GM23338 (cell line): ENCODE data around the gene AQP7. TPM values are rescaled to one million over a fixed set of nuclear protein-coding genes. Genes with fewer than 3 reads are reported as not detected.

ENCODE experiments used
- ATAC-seq: fragments of 200-7000 bp; cut with Tn5 transposase; 3 replicates; pipeline ENCODE4 v1.9.1; 2020
- DNase-seq: peaks from one replicate; pipeline ENCODE4 v3.0.0-alpha.2; 2015; ENCODE audit warnings: low spot score
- H2AFZ ChIP-seq: fragments of 200-600 bp; sonication (generic); 2 replicates; pipeline ENCODE4 v1.8.0; 2016; ENCODE audit warnings: antibody characterized with exemption, mild to moderate bottlenecking, moderate library complexity
- H3F3A ChIP-seq: fragments of 200-600 bp; sonication (generic); replicated peaks from 2 replicates; pipeline ENCODE4 v1.8.0; 2017; ENCODE audit warnings: antibody characterized with exemption, mixed run types, low read depth
- H3K27ac ChIP-seq: fragments of 200-600 bp; sonication (generic); 2 replicates; pipeline ENCODE4 v1.6.1; 2016; ENCODE audit warnings: low read depth
- H3K27me3 ChIP-seq: fragments of 200-600 bp; sonication (generic); 2 replicates; pipeline ENCODE4 v1.8.0; 2016; ENCODE audit warnings: mild to moderate bottlenecking, mixed run types, moderate library complexity; ENCODE audit not compliant: insufficient read depth
- H3K36me3 ChIP-seq: fragments of 200-600 bp; sonication (generic); 2 replicates; pipeline ENCODE4 v1.8.0; 2016; ENCODE audit warnings: mild to moderate bottlenecking; ENCODE audit not compliant: insufficient read depth
- H3K4me1 ChIP-seq: fragments of 200-600 bp; sonication (generic); 2 replicates; pipeline ENCODE4 v1.8.0; 2016; ENCODE audit warnings: mild to moderate bottlenecking, moderate library complexity; ENCODE audit not compliant: insufficient read depth
- H3K4me2 ChIP-seq: fragments of 200-600 bp; sonication (generic); 2 replicates; pipeline ENCODE4 v1.7.1; 2017; ENCODE audit warnings: mixed run types
- H3K4me3 ChIP-seq: fragments of 200-600 bp; sonication (generic); 2 replicates; pipeline ENCODE4 v1.6.1; 2016; ENCODE audit warnings: mixed run types
- H3K79me2 ChIP-seq: fragments of 200-600 bp; sonication (generic); replicated peaks from 2 replicates; pipeline ENCODE4 v1.8.0; 2017; ENCODE audit warnings: mild to moderate bottlenecking; ENCODE audit not compliant: insufficient read depth
- H3K9me2 ChIP-seq: fragments of 200-600 bp; sonication (generic); 2 replicates; pipeline ENCODE4 v1.8.0; 2017; ENCODE audit not compliant: insufficient read depth
- H4K20me1 ChIP-seq: fragments of 200-600 bp; sonication (generic); replicated peaks from 2 replicates; pipeline ENCODE4 v1.8.0; 2017; ENCODE audit warnings: mild to moderate bottlenecking; ENCODE audit not compliant: insufficient read depth
- H3K27ac Mint-ChIP-seq: 2 replicates; pipeline ENCODE4 v1.8.0; 2020; ENCODE audit warnings: inconsistent platforms, mild to moderate bottlenecking, moderate library complexity, mixed read lengths
- H3K27me3 Mint-ChIP-seq: 3 replicates; pipeline ENCODE4 v1.8.0; 2022; ENCODE audit warnings: low read depth, mild to moderate bottlenecking, moderate library complexity, mixed read lengths, inconsistent platforms; ENCODE audit not compliant: insufficient read depth, poor library complexity
- H3K36me3 Mint-ChIP-seq: 3 replicates; pipeline ENCODE4 v1.8.0; 2021; ENCODE audit warnings: low read depth, mild to moderate bottlenecking, inconsistent platforms, moderate library complexity, mixed read lengths
- H3K4me1 Mint-ChIP-seq: 3 replicates; pipeline ENCODE4 v1.8.0; 2020; ENCODE audit warnings: mild to moderate bottlenecking, inconsistent platforms, mixed read lengths
- H3K4me3 Mint-ChIP-seq: 3 replicates; pipeline ENCODE4 v1.8.0; 2021; ENCODE audit warnings: moderate library complexity, mild to moderate bottlenecking, inconsistent platforms, mixed read lengths
- H3K9me3 Mint-ChIP-seq: 3 replicates; pipeline ENCODE4 v1.8.0; 2020; ENCODE audit warnings: moderate library complexity, mild to moderate bottlenecking, inconsistent platforms, mixed read lengths
- CREB1 ChIP-seq: fragments of 250-450 bp; sonication (Bioruptor Pico); IDR thresholded peaks from 2 replicates; pipeline ENCODE4 v1.5.0; 2020; ENCODE audit warnings: low read depth, mild to moderate bottlenecking, moderate library complexity
- ETS1 ChIP-seq: IDR thresholded peaks from 2 replicates; pipeline ENCODE4 v1.6.1; 2016; ENCODE audit warnings: antibody characterized with exemption
- EZH2 ChIP-seq: fragments of 200-600 bp; sonication (generic); IDR thresholded peaks from one replicate; pipeline ENCODE4 v1.8.0; 2017; ENCODE audit warnings: antibody characterized with exemption, mild to moderate bottlenecking, low read depth; ENCODE audit not compliant: unreplicated experiment
- JUNB ChIP-seq: IDR thresholded peaks from one replicate; pipeline ENCODE4 v1.6.1; 2016; ENCODE audit warnings: antibody characterized with exemption; ENCODE audit not compliant: unreplicated experiment
- NANOG ChIP-seq: IDR thresholded peaks from 2 replicates; pipeline ENCODE4 v1.6.1; 2016; ENCODE audit warnings: antibody characterized with exemption, borderline replicate concordance
- POLR2AphosphoS5 ChIP-seq: IDR thresholded peaks from 2 replicates; pipeline ENCODE4 v1.6.1; 2016; ENCODE audit warnings: antibody characterized with exemption, low read depth
- STAT1 ChIP-seq: IDR thresholded peaks from one replicate; pipeline ENCODE4 v1.6.1; 2016; ENCODE audit warnings: antibody characterized with exemption; ENCODE audit not compliant: unreplicated experiment
- polyA plus RNA-seq: library from polyadenylated mRNA; unstranded; fragments of >200 nt; fragmentation: Nextera tagmentation; extraction: Ambion mirVana; gene quantifications from 2 replicates; pipeline ENCODE4 v1.2.1, GENCODE V29; 2016
- total RNA-seq: library from RNA; depleted of rRNA; stranded (reverse); fragments of >200 nt; shearing (Covaris generic); gene quantifications from 2 replicates; pipeline ENCODE4 v1.2.3, GENCODE V29; 2014
- TF ChIP-seq, protein P1 (sequence below): fragments of 250-450 bp; sonication (Bioruptor Pico); IDR thresholded peaks from 2 replicates; pipeline ENCODE4 v1.5.0; 2020; ENCODE audit warnings: mild to moderate bottlenecking, moderate library complexity
- TF ChIP-seq, protein P2 (sequence below), 2 experiments: fragments of 200-600 bp in 1 of 2; sonication (generic) in 1 of 2; conservative IDR thresholded peaks; 2 replicates each; pipeline versions ENCODE4 v1.5.1 to v1.6.1; 2016 to 2017; ENCODE audit warnings: antibody characterized with exemption in 2 of 2, low read depth in 2 of 2, mild to moderate bottlenecking in 2 of 2, moderate library complexity in 1 of 2

The AQP7 gene
- total and polyA plus RNA-seq, 2 experiments from 2014 or later: not detected

DNA sequence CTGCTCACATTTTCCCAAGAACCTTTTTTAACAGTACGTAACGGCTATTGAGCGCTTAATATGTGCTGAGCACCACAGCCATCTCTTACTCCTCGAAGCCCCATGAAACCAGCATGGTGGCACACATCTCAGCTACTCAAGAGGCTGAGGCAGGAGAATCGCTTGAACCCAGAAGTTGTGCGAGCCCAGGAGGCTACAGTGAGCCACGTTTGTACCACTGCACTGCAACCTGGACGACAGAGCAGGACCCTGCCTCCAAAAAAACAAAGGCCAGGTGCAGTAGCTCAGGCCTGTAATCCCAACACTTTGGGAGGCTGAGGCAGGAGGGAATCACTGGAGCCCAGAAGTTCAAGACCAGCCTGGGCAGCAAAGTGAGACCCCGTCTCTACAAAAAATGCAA is 28.2 kb downstream of the AQP7 start:
- Mint-ChIP-seq H3K9me3 (no peaks in the 10 kb centered on the region; the same call in 2 of the 3 replicates), H3K27me3 (peaks cover 14% of the 10 kb centered on the region), H3K4me3 (no peak overlapping the region), H3K36me3 (peaks cover 10% of the 10 kb centered on the region), H3K4me1 (peaks cover 28% of the 10 kb centered on the region), H3K27ac (no peak overlapping the region)
- ATAC-seq: no peak
- Histone ChIP-seq H3K79me2 (no peaks in the 10 kb centered on the region), H3K27ac (no peak overlapping the region), H3K36me3 (no peaks in the 10 kb centered on the region), H3K9me2 (no peaks in the 10 kb centered on the region), H3K4me1 (no peaks in the 10 kb centered on the region; the same call in 1 of the 2 replicates), H2AFZ (no peak overlapping the region), H3K4me3 (no peak overlapping the region), H3K4me2 (no peak overlapping the region), H3K27me3 (no peaks in the 10 kb centered on the region), H3F3A (no peaks in the 10 kb centered on the region), H4K20me1 (no peaks in the 10 kb centered on the region; the same call in 1 of the 2 replicates)
- no peak for TF ChIP-seq POLR2AphosphoS5
- TF ChIP-seq CREB1 (CRISPR knock-in tag): no peak
- TF ChIP-seq, protein P1, sequence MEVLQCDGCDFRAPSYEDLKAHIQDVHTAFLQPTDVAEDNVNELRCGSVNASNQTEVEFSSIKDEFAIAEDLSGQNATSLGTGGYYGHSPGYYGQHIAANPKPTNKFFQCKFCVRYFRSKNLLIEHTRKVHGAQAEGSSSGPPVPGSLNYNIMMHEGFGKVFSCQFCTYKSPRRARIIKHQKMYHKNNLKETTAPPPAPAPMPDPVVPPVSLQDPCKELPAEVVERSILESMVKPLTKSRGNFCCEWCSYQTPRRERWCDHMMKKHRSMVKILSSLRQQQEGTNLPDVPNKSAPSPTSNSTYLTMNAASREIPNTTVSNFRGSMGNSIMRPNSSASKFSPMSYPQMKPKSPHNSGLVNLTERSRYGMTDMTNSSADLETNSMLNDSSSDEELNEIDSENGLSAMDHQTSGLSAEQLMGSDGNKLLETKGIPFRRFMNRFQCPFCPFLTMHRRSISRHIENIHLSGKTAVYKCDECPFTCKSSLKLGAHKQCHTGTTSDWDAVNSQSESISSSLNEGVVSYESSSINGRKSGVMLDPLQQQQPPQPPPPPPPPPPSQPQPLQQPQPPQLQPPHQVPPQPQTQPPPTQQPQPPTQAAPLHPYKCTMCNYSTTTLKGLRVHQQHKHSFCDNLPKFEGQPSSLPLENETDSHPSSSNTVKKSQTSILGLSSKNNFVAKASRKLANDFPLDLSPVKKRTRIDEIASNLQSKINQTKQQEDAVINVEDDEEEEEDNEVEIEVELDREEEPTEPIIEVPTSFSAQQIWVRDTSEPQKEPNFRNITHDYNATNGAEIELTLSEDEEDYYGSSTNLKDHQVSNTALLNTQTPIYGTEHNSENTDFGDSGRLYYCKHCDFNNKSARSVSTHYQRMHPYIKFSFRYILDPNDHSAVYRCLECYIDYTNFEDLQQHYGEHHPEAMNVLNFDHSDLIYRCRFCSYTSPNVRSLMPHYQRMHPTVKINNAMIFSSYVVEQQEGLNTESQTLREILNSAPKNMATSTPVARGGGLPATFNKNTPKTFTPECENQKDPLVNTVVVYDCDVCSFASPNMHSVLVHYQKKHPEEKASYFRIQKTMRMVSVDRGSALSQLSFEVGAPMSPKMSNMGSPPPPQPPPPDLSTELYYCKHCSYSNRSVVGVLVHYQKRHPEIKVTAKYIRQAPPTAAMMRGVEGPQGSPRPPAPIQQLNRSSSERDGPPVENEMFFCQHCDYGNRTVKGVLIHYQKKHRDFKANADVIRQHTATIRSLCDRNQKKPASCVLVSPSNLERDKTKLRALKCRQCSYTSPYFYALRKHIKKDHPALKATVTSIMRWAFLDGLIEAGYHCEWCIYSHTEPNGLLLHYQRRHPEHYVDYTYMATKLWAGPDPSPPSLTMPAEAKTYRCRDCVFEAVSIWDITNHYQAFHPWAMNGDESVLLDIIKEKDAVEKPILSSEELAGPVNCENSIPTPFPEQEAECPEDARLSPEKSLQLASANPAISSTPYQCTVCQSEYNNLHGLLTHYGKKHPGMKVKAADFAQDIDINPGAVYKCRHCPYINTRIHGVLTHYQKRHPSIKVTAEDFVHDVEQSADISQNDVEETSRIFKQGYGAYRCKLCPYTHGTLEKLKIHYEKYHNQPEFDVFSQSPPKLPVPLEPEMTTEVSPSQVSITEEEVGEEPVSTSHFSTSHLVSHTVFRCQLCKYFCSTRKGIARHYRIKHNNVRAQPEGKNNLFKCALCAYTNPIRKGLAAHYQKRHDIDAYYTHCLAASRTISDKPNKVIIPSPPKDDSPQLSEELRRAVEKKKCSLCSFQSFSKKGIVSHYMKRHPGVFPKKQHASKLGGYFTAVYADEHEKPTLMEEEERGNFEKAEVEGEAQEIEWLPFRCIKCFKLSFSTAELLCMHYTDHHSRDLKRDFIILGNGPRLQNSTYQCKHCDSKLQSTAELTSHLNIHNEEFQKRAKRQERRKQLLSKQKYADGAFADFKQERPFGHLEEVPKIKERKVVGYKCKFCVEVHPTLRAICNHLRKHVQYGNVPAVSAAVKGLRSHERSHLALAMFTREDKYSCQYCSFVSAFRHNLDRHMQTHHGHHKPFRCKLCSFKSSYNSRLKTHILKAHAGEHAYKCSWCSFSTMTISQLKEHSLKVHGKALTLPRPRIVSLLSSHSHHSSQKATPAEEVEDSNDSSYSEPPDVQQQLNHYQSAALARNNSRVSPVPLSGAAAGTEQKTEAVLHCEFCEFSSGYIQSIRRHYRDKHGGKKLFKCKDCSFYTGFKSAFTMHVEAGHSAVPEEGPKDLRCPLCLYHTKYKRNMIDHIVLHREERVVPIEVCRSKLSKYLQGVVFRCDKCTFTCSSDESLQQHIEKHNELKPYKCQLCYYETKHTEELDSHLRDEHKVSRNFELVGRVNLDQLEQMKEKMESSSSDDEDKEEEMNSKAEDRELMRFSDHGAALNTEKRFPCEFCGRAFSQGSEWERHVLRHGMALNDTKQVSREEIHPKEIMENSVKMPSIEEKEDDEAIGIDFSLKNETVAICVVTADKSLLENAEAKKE (CRISPR knock-in tag): no peak
- no peak for TF ChIP-seq NANOG
- TF ChIP-seq STAT1: no peak
- no peak for TF ChIP-seq ETS1
- TF ChIP-seq EZH2: no peak
- no peak for TF ChIP-seq JUNB
- TF ChIP-seq, protein P2, sequence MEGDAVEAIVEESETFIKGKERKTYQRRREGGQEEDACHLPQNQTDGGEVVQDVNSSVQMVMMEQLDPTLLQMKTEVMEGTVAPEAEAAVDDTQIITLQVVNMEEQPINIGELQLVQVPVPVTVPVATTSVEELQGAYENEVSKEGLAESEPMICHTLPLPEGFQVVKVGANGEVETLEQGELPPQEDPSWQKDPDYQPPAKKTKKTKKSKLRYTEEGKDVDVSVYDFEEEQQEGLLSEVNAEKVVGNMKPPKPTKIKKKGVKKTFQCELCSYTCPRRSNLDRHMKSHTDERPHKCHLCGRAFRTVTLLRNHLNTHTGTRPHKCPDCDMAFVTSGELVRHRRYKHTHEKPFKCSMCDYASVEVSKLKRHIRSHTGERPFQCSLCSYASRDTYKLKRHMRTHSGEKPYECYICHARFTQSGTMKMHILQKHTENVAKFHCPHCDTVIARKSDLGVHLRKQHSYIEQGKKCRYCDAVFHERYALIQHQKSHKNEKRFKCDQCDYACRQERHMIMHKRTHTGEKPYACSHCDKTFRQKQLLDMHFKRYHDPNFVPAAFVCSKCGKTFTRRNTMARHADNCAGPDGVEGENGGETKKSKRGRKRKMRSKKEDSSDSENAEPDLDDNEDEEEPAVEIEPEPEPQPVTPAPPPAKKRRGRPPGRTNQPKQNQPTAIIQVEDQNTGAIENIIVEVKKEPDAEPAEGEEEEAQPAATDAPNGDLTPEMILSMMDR (conservative IDR thresholded peaks at IDR 0.05; ENCODE audit: low read depth in 2 of 2): no peak
- no peak for DNase-seq
